ENCODE data around the gene NUFIP1.

DNA sequence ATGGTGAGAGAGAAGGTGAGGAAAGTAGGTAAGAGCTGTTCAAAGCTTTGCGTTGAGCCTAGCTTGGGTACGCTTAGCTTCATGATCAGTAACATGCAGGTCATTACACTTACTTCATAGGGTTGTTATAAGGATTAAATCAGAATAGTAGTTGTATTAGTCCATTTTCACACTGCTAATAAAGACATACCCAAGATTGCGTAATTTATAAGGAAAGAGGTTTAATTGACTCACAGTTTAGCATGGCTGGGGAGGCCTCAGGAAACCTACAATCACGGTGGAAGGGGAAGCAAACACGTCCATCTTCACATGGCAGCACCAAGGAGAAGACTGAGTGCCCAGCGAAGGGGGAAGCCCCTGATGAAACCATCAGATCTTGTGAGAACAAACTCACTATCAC, 21.9 kb upstream of the NUFIP1 start:
- TF ChIP-seq POLR2A (IDR thresholded peaks at IDR 0.05) (no peak), CTCF (IDR thresholded peaks at IDR 0.05) (no peak), EP300 (IDR thresholded peaks at IDR 0.05) (no peak)

All from ovary (tissue), 3 donors.